ENCODE measurements around the gene RSAD2.

DNA sequence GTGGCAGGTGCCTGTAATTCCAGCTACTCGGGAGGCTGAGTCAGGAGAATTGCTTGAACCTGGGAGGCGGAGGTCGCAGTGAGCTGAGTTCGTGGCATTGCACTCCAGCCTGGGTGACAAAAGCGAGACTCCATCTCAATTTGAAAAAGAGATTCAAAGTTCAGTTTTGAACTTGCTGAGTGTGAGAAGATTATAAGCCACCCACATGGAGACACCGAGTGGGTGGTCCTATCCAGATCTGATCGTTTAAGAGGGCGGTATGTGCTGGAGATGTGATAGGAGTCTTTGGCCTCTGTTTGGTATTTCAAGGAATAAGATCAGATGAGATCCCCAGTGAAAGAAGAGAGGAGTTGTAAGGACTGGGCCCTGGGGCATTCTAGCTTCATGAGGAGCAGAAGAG is 65.3 kb downstream of the RSAD2 start:
- TF ChIP-seq, protein P1, sequence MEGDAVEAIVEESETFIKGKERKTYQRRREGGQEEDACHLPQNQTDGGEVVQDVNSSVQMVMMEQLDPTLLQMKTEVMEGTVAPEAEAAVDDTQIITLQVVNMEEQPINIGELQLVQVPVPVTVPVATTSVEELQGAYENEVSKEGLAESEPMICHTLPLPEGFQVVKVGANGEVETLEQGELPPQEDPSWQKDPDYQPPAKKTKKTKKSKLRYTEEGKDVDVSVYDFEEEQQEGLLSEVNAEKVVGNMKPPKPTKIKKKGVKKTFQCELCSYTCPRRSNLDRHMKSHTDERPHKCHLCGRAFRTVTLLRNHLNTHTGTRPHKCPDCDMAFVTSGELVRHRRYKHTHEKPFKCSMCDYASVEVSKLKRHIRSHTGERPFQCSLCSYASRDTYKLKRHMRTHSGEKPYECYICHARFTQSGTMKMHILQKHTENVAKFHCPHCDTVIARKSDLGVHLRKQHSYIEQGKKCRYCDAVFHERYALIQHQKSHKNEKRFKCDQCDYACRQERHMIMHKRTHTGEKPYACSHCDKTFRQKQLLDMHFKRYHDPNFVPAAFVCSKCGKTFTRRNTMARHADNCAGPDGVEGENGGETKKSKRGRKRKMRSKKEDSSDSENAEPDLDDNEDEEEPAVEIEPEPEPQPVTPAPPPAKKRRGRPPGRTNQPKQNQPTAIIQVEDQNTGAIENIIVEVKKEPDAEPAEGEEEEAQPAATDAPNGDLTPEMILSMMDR (optimal IDR thresholded peaks at IDR 0.05 in 1 of 3, IDR thresholded peaks at IDR 0.05 in 1 of 3, conservative IDR thresholded peaks at IDR 0.05 in 1 of 3; ENCODE audit: extremely low read depth in 1 of 3, insufficient read depth in 2 of 3, low read length in 3 of 3), result no peak
- no peak for TF ChIP-seq EZH2 (IDR thresholded peaks at IDR 0.05; ENCODE audit: low read length)

Data from keratinocyte (primary cell).